Neural cell (in vitro differentiated cells): ENCODE data around the gene RBKS. TPM values are rescaled to one million over a fixed set of nuclear protein-coding genes. Genes with fewer than 3 reads are reported as not detected.
"Not testable (repeated sequence)": the region's sequence is repeated elsewhere in the genome, so short reads cannot be mapped to it uniquely, and the experiment has no call there.

Experiments used
- H2AFZ ChIP-seq: fragments of 200-600, 300-800 bp; sonication (generic), shearing (Covaris generic); 2 replicates; pipeline ENCODE4 v1.6.0; 2014; ENCODE audit warnings: low read depth, mild to moderate bottlenecking, antibody characterized with exemption, low read length, moderate library complexity
- H3F3A ChIP-seq: fragments of 200-600 bp; shearing (Covaris generic); 2 replicates; pipeline ENCODE4 v1.6.1; 2016; ENCODE audit warnings: mild to moderate bottlenecking, moderate library complexity, mixed read lengths, antibody characterized with exemption, low read length; ENCODE audit not compliant: insufficient read depth, poor library complexity, severe bottlenecking
- H3K27ac ChIP-seq: fragments of 200-600, 300-800 bp; sonication (generic), shearing (Covaris generic); 2 replicates; pipeline ENCODE4 v1.5.1; 2014; ENCODE audit warnings: mild to moderate bottlenecking, low read length, moderate library complexity
- H3K27me3 ChIP-seq: fragments of 300-800, 200-600 bp; sonication (generic), shearing (Covaris generic); 2 replicates; pipeline ENCODE4 v1.6.0; 2014; ENCODE audit warnings: mild to moderate bottlenecking, low read depth, low read length, moderate library complexity; ENCODE audit not compliant: insufficient read depth
- H3K36me3 ChIP-seq: fragments of 300-800, 200-600 bp; sonication (generic), shearing (Covaris generic); 2 replicates; pipeline ENCODE4 v1.5.1; 2014; ENCODE audit warnings: mild to moderate bottlenecking, antibody characterized with exemption, low read length, moderate library complexity; ENCODE audit not compliant: insufficient read depth
- H3K4me2 ChIP-seq: fragments of 300-800, 200-600 bp; sonication (generic), shearing (Covaris generic); 2 replicates; pipeline ENCODE4 v1.6.0; 2014; ENCODE audit warnings: mild to moderate bottlenecking, low read length
- H3K4me3 ChIP-seq: fragments of 300-800, 200-600 bp; sonication (generic), shearing (Covaris generic); 2 replicates; pipeline ENCODE4 v1.5.1; 2014; ENCODE audit warnings: mild to moderate bottlenecking, low read length, moderate library complexity
- H3K79me2 ChIP-seq: fragments of 200-600 bp; shearing (Covaris generic); replicated peaks from 2 replicates; pipeline ENCODE4 v1.6.0; 2014; ENCODE audit warnings: mild to moderate bottlenecking, low read length, moderate library complexity; ENCODE audit not compliant: insufficient read depth
- H3K9ac ChIP-seq: fragments of 300-800, 200-600 bp; sonication (generic), shearing (Covaris generic); 2 replicates; pipeline ENCODE4 v1.6.1; 2016; ENCODE audit warnings: mild to moderate bottlenecking, low read length, mixed read lengths
- H3K9me2 ChIP-seq: fragments of 200-600 bp; shearing (Covaris generic); 2 replicates; pipeline ENCODE4 v1.6.1; 2016; ENCODE audit warnings: mild to moderate bottlenecking, low read length, mixed read lengths; ENCODE audit not compliant: insufficient read depth
- H3K9me3 ChIP-seq: fragments of 200-600, 300-800 bp; sonication (generic), shearing (Covaris generic); 2 replicates; pipeline ENCODE4 v1.6.1; 2016; ENCODE audit warnings: mild to moderate bottlenecking, mixed run types, low read length, moderate library complexity, mixed read lengths
- H4K20me1 ChIP-seq: fragments of 200-600 bp; shearing (Covaris generic); 2 replicates; pipeline ENCODE4 v1.6.1; 2016; ENCODE audit warnings: mild to moderate bottlenecking, mixed run types; ENCODE audit not compliant: insufficient read depth
- CTCF ChIP-seq: fragments of 450-650 bp; IDR thresholded peaks from 2 replicates; pipeline ENCODE4 v1.5.1; 2014; ENCODE audit warnings: antibody characterized with exemption, mild to moderate bottlenecking, moderate library complexity; ENCODE audit not compliant: poor library complexity, severe bottlenecking
- EP300 ChIP-seq: fragments of 450-650 bp; conservative IDR thresholded peaks from 2 replicates; pipeline ENCODE4 v1.6.1; 2014; ENCODE audit warnings: antibody characterized with exemption, mild to moderate bottlenecking, moderate library complexity; ENCODE audit not compliant: poor library complexity, severe bottlenecking
- EZH2 ChIP-seq: fragments of 200-600, 300-800 bp; shearing (Covaris generic), sonication (generic); IDR thresholded peaks from 2 replicates; pipeline ENCODE4 v1.6.1; 2014; ENCODE audit warnings: antibody characterized with exemption, low read length, borderline replicate concordance, mild to moderate bottlenecking; ENCODE audit not compliant: insufficient read depth, poor library complexity, severe bottlenecking
- MXI1 ChIP-seq: fragments of 450-650 bp; conservative IDR thresholded peaks from 2 replicates; pipeline ENCODE4 v1.6.1; 2014; ENCODE audit warnings: antibody characterized with exemption, mild to moderate bottlenecking; ENCODE audit not compliant: poor library complexity, severe bottlenecking
- POLR2AphosphoS5 ChIP-seq: IDR thresholded peaks from 2 replicates; pipeline ENCODE4 v1.6.1; 2012
- RAD21 ChIP-seq: fragments of 450-650 bp; conservative IDR thresholded peaks from 2 replicates; pipeline ENCODE4 v1.6.1; 2014; ENCODE audit warnings: antibody characterized with exemption, mild to moderate bottlenecking, moderate library complexity
- REST ChIP-seq: IDR thresholded peaks from 2 replicates; pipeline ENCODE4 v1.6.1; 2012; ENCODE audit warnings: borderline replicate concordance
- SMC3 ChIP-seq: fragments of 450-650 bp; conservative IDR thresholded peaks from 2 replicates; pipeline ENCODE4 v1.6.1; 2014; ENCODE audit warnings: antibody characterized with exemption, mild to moderate bottlenecking, moderate library complexity; ENCODE audit not compliant: poor library complexity
- TAF1 ChIP-seq: IDR thresholded peaks from 2 replicates; pipeline ENCODE4 v1.6.1; 2012; ENCODE audit warnings: low read depth
- polyA plus RNA-seq: library from polyadenylated mRNA; depleted of rRNA; stranded (reverse); fragments of >200 nt; gene quantifications from 2 replicates; pipeline ENCODE4 v1.2.3, GENCODE V29; 2014

RBKS gene
- polyA plus RNA-seq, 1 donor from 2014 or later, result 5.4 TPM

- Histone ChIP-seq H3F3A (no peaks in the 10 kb centered on the region), H2AFZ (no peak overlapping the region), H3K27me3 (no peaks in the 10 kb centered on the region), H3K9me2 (no peaks in the 10 kb centered on the region), H3K4me3 (no peak overlapping the region), H3K9me3 (no peaks in the 10 kb centered on the region), H3K36me3 (no peaks in the 10 kb centered on the region), H3K79me2 (no peaks in the 10 kb centered on the region), H4K20me1 (no peaks in the 10 kb centered on the region), H3K9ac (no peak overlapping the region), H3K4me2 (no peak overlapping the region), H3K27ac (no peak overlapping the region)
- TF ChIP-seq SMC3 (no peak), MXI1 (no peak), POLR2AphosphoS5 (no peak), EP300 (no peak), REST (no peak), RAD21 (no peak)
Measured at GRCh38 chr2:27747827-27748352, 142.3 kb downstream of the RBKS start.

- Histone ChIP-seq H3K4me3 (no peak overlapping the region), H3K9me2 (no peaks in the 10 kb centered on the region), H3K9me3 (no peaks in the 10 kb centered on the region), H3K79me2 (no peaks in the 10 kb centered on the region), H4K20me1 (no peaks in the 10 kb centered on the region), H3F3A (no peaks in the 10 kb centered on the region), H3K9ac (no peak overlapping the region), H3K27ac (no peak overlapping the region), H3K36me3 (no peaks in the 10 kb centered on the region), H2AFZ (no peak overlapping the region), H3K4me2 (no peak overlapping the region), H3K27me3 (no peaks in the 10 kb centered on the region)
- TF ChIP-seq RAD21 (no peak), EP300 (no peak), CTCF (no peak), POLR2AphosphoS5 (no peak), EZH2 (no peak), MXI1 (no peak), SMC3 (no peak), REST (no peak), TAF1 (no peak)
Measured at GRCh38 chr2:27746325-27746724, 143.9 kb downstream of the RBKS start.

- H2AFZ ChIP-seq, H3K9ac ChIP-seq, H3K9me3 ChIP-seq, H3F3A ChIP-seq, H3K4me2 ChIP-seq, H3K27me3 ChIP-seq, H3K9me2 ChIP-seq, H3K36me3 ChIP-seq, H4K20me1 ChIP-seq, H3K27ac ChIP-seq, H3K4me3 ChIP-seq, H3K79me2 ChIP-seq: not testable (repeated sequence)
Measured at GRCh38 chr2:27745494-27745893, 144.7 kb downstream of the RBKS start.
